22Rv1 (cell line): ENCODE results near the gene MYO1D.

ENCODE experiments used
- CTCF ChIP-seq: fragments of 450-650 bp; IDR thresholded peaks from 2 replicates; pipeline ENCODE4 v1.5.1; 2017; ENCODE audit warnings: mild to moderate bottlenecking
- ZFX ChIP-seq: fragments of 450-650 bp; IDR thresholded peaks from 2 replicates; pipeline ENCODE4 v1.6.1; 2017; ENCODE audit warnings: antibody characterized with exemption, borderline replicate concordance

DNA sequence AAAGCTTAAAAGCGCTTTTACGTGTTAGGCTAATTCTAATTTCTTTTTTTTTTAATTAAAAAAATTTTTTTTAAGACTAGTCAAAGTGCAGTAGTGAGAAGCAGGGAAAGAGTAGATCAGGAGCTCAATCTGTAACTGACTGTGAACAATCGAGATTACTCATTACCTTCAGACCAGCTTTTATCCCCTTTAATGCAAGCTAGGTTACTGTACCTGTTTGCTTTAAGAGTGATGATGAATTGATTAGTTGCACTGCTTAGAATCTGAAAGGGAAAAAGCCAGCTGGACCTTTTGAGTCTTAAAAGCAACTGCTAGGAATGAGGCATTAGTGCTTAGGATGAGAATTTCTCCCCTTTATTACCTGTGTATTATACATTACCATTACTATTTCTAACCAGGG lies 413.6 kb downstream of the MYO1D start:
- TF ChIP-seq CTCF: no peak
- TF ChIP-seq ZFX: no peak
